Activated T-helper 1 cell treated with Interleukin-2 at 50 U/mL for 16 hours (primary cell): ENCODE results near the gene MDC1.

Experiments used
- DNase-seq: peaks from one replicate; pipeline ENCODE4 v3.0.0-alpha.2; 2020; ENCODE audit warnings: low read depth

The MDC1 gene

GRCh38 chr6:30707281-30707850 lies 9.7 kb downstream of the MDC1 start:
- DNase-seq = no peak

GRCh38 chr6:30705620-30706019 lies 11.5 kb downstream of the MDC1 start:
- no peak for DNase-seq

GRCh38 chr6:30703821-30704220 lies 13.3 kb downstream of the MDC1 start:
- no peak for DNase-seq

- no peak for DNase-seq
Observed at GRCh38 chr6:30703011-30703410, 14.1 kb downstream of the MDC1 start.

GRCh38 chr6:30700340-30700739 lies 16.7 kb downstream of the MDC1 start:
- DNase-seq = no peak

- DNase-seq = no peak
Observed at GRCh38 chr6:30696432-30696831, 20.6 kb downstream of the MDC1 start.

- DNase-seq = no peak
Observed at GRCh38 chr6:30691208-30691847, 25.8 kb downstream of the MDC1 start.

GRCh38 chr6:30690403-30691207 lies 26.5 kb downstream of the MDC1 start, which contains the start of gene NRM:
NRM (minus strand) TSS chr6:30690984; CDS start chr6:30690974, 10 bp downstream.
- peak; percentile 66 for DNase-seq

- DNase-seq = no peak
Observed at GRCh38 chr6:30689985-30690384, 27.1 kb downstream of the MDC1 start.

GRCh38 chr6:30689022-30689865 lies 27.8 kb downstream of the MDC1 start:
- DNase-seq = no peak

GRCh38 chr6:30688569-30688968 lies 28.5 kb downstream of the MDC1 start:
- no peak for DNase-seq

GRCh38 chr6:30687659-30688431 lies 29.2 kb downstream of the MDC1 start:
- no peak for DNase-seq

GRCh38 chr6:30686908-30687658 lies 30.0 kb downstream of the MDC1 start:
- DNase-seq = peak; percentile 59

GRCh38 chr6:30686009-30686907 lies 30.8 kb downstream of the MDC1 start, which contains the start of gene PPP1R18:
PPP1R18 (minus strand) TSS chr6:30686645; CDS start chr6:30686018, 627 bp downstream.
- peak; percentile 73 for DNase-seq

GRCh38 chr6:30685157-30686008 lies 31.7 kb downstream of the MDC1 start:
- DNase-seq = no peak

GRCh38 chr6:30684386-30685156 lies 32.5 kb downstream of the MDC1 start:
- peak; percentile 34 for DNase-seq

GRCh38 chr6:30683980-30684338 lies 33.1 kb downstream of the MDC1 start:
- no peak for DNase-seq
